Measurements from ENCODE around the gene KCNJ6. TPM values are rescaled to one million over a fixed set of nuclear protein-coding genes. Genes with fewer than 3 reads are reported as not detected.

Gene KCNJ6
- total RNA-seq, 1 experiment from 2014 or later = not detected

DNA sequence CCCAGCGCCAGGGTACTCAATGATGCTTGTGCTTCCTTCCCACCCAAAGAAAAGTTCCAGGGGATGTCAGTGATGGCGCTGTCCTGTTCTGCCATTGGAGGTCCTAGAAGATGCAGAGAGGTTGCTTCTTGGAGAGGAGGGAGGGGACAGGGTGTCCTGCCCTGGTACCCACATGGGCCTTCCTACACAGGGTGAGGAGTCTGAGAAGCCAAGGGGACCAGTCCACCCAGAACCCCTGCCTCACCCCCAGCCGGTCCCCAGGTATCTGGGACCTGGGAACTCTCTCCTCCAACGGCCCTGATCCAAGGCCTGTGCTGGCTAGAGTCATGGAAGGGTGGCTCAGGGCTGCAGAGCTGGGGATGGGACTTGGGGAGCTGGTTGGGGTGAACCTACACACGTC is 259.4 kb downstream of the KCNJ6 start:
- intact Hi-C loops (cut with micrococcal nuclease) = no loop called here
- H4K20me1 ChIP-seq (ENCODE audit: insufficient read depth) = no peaks in the 10 kb centered on the region
- no peak overlapping the region for H3K4me2 ChIP-seq (ENCODE audit: low read length)
- ChIA-PET RAD21 (ENCODE audit: low non-redundant PET in 1 of 2, low total read pairs in 2 of 2, uncharacterized antibody in 2 of 2, unreplicated experiment in 2 of 2) (no interaction called here), POLR2A (no interaction called here), CTCF (no interaction called here)
- no peaks in the 10 kb centered on the region for H3K79me2 ChIP-seq (ENCODE audit: insufficient read depth, low read length)
- no peak overlapping the region for H3K9ac ChIP-seq (ENCODE audit: low read length)
- H3K27ac ChIP-seq (ENCODE audit: low read depth, low read length) = no peak overlapping the region
- H3K9me3 ChIP-seq (ENCODE audit: control insufficient read depth in 1 of 2, insufficient read depth in 1 of 2, low read depth in 1 of 2, low read length in 2 of 2) = no peaks in the 10 kb centered on the region
- ATAC-seq (no peak), DNase-seq (ENCODE audit: low read depth, low spot score) (no peak)
- no peaks in the 10 kb centered on the region; the same call in 1 of the 2 replicates for H3K9me2 ChIP-seq (ENCODE audit: insufficient read depth)
- TF ChIP-seq ZNF274 (IDR thresholded peaks at IDR 0.05; ENCODE audit: low read depth, low read length) (no peak), SP1 (IDR thresholded peaks at IDR 0.05; ENCODE audit: low read depth) (no peak), ELF1 (IDR thresholded peaks at IDR 0.05; ENCODE audit: borderline replicate concordance, low read depth) (no peak), EZH2phosphoT487 (IDR thresholded peaks at IDR 0.05; ENCODE audit: borderline replicate concordance) (no peak)
- TF ChIP-seq, protein P1, sequence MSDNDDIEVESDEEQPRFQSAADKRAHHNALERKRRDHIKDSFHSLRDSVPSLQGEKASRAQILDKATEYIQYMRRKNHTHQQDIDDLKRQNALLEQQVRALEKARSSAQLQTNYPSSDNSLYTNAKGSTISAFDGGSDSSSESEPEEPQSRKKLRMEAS (IDR thresholded peaks at IDR 0.05) = no peak
- H3K27me3 ChIP-seq (ENCODE audit: insufficient read depth, low read length) = peaks cover 29% of the 10 kb centered on the region
- H3K36me3 ChIP-seq (ENCODE audit: control insufficient read depth in 1 of 2, insufficient read depth in 2 of 2, low read length in 2 of 2) = no peaks in the 10 kb centered on the region
- peaks cover 0 to 7% of the 10 kb centered on the region in 2 experiments; a peak in 1 of 4 replicates for H3K4me1 ChIP-seq (ENCODE audit: control insufficient read depth in 1 of 2, insufficient read depth in 2 of 2, low read length in 2 of 2)
- no TSS peak for BruUV-seq (replicated peaks)
- H2AFZ ChIP-seq (ENCODE audit: low read depth, low read length, poor library complexity, severe bottlenecking) = no peak overlapping the region
- no peak overlapping the region for H3K4me3 ChIP-seq (replicated peaks in 1 of 2; ENCODE audit: low read depth in 1 of 2, low read length in 2 of 2)

DNA sequence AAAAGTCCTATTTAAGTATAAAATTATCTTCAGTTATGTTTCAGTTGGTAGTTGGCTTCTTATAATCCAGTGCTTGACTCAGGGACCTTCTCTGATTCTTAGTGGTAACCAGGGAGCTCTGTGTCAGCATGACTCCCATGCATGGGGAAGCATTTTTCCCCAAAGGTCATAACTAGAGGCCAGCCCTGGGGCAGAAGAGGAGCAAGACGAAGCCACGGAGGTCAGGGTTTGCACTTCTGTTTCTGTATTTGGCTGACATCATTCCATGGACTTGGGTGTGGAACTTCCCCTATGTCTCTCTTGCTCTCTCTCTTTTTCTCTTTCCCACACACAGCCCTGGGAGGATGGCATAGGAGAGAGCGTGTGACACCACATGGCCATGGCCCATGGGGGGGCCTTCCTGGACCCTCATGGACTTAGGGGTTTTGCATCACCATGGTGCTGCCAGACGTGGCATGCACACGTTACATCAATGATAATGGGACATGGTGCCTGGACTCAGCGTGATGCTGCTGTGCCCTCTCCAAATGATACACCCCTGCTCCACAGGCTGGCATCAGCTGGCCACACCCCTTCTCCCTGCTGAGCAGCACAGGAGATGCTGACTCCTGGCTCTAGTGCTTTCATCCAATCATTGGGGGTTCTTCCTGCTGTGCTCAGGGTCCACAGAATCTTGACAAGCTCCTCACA is 260.5 kb downstream of the KCNJ6 start:
- Histone ChIP-seq H3K27me3 (ENCODE audit: insufficient read depth, low read length) (peaks cover 36% of the 10 kb centered on the region), H3K4me3 (replicated peaks in 1 of 2; ENCODE audit: low read depth in 1 of 2, low read length in 2 of 2) (no peak overlapping the region), H3K79me2 (ENCODE audit: insufficient read depth, low read length) (no peaks in the 10 kb centered on the region), H3K9me2 (ENCODE audit: insufficient read depth) (no peaks in the 10 kb centered on the region; the same call in 1 of the 2 replicates), H3K4me2 (ENCODE audit: low read length) (no peak overlapping the region), H3K27ac (ENCODE audit: low read depth, low read length) (no peak overlapping the region), H3K9ac (ENCODE audit: low read length) (no peak overlapping the region), H3K4me1 (ENCODE audit: control insufficient read depth in 1 of 2, insufficient read depth in 2 of 2, low read length in 2 of 2) (peaks cover 0 to 7% of the 10 kb centered on the region in 2 experiments; a peak in 1 of 4 replicates), H2AFZ (ENCODE audit: low read depth, low read length, poor library complexity, severe bottlenecking) (no peak overlapping the region), H3K36me3 (ENCODE audit: control insufficient read depth in 1 of 2, insufficient read depth in 2 of 2, low read length in 2 of 2) (no peaks in the 10 kb centered on the region), H4K20me1 (ENCODE audit: insufficient read depth) (no peaks in the 10 kb centered on the region), H3K9me3 (ENCODE audit: control insufficient read depth in 1 of 2, insufficient read depth in 1 of 2, low read depth in 1 of 2, low read length in 2 of 2) (no peaks in the 10 kb centered on the region)
- no peak for TF ChIP-seq CEBPB (IDR thresholded peaks at IDR 0.05; ENCODE audit: low read depth)
- no peak for TF ChIP-seq EZH2 (IDR thresholded peaks at IDR 0.05)
- TF ChIP-seq SIN3A (IDR thresholded peaks at IDR 0.05; ENCODE audit: low read depth) = no peak
- TF ChIP-seq, protein P2, sequence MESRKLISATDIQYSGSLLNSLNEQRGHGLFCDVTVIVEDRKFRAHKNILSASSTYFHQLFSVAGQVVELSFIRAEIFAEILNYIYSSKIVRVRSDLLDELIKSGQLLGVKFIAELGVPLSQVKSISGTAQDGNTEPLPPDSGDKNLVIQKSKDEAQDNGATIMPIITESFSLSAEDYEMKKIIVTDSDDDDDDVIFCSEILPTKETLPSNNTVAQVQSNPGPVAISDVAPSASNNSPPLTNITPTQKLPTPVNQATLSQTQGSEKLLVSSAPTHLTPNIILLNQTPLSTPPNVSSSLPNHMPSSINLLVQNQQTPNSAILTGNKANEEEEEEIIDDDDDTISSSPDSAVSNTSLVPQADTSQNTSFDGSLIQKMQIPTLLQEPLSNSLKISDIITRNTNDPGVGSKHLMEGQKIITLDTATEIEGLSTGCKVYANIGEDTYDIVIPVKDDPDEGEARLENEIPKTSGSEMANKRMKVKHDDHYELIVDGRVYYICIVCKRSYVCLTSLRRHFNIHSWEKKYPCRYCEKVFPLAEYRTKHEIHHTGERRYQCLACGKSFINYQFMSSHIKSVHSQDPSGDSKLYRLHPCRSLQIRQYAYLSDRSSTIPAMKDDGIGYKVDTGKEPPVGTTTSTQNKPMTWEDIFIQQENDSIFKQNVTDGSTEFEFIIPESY (IDR thresholded peaks at IDR 0.05; ENCODE audit: extremely low read depth, insufficient replicate concordance, low read length) = no peak
- no peak for TF ChIP-seq FOSL1 (IDR thresholded peaks at IDR 0.05; ENCODE audit: low read depth)
- TF ChIP-seq TCF7L2 (IDR thresholded peaks at IDR 0.05; ENCODE audit: borderline replicate concordance, extremely low read depth, insufficient read depth, insufficient read length) = no peak
- RAD21 ChIA-PET (ENCODE audit: low non-redundant PET in 1 of 2, low total read pairs in 2 of 2, uncharacterized antibody in 2 of 2, unreplicated experiment in 2 of 2) = no interaction called here
- no peak for DNase-seq (ENCODE audit: low read depth, low spot score)
- ATAC-seq = no peak
- intact Hi-C loops (cut with micrococcal nuclease) = no loop called here
- BruUV-seq (replicated peaks) = no TSS peak
- POLR2A ChIA-PET = no interaction called here
- CTCF ChIA-PET = no interaction called here

All from HCT116 (cell line).